NCI-H524 (cell line): ENCODE results near the gene ZNF10.

Experiments used
- DNase-seq, 2 experiments: peaks; one replicate each; lab custom pipeline; 2025; lab: John Stamatoyannopoulos, UW

The ZNF10 gene

DNA sequence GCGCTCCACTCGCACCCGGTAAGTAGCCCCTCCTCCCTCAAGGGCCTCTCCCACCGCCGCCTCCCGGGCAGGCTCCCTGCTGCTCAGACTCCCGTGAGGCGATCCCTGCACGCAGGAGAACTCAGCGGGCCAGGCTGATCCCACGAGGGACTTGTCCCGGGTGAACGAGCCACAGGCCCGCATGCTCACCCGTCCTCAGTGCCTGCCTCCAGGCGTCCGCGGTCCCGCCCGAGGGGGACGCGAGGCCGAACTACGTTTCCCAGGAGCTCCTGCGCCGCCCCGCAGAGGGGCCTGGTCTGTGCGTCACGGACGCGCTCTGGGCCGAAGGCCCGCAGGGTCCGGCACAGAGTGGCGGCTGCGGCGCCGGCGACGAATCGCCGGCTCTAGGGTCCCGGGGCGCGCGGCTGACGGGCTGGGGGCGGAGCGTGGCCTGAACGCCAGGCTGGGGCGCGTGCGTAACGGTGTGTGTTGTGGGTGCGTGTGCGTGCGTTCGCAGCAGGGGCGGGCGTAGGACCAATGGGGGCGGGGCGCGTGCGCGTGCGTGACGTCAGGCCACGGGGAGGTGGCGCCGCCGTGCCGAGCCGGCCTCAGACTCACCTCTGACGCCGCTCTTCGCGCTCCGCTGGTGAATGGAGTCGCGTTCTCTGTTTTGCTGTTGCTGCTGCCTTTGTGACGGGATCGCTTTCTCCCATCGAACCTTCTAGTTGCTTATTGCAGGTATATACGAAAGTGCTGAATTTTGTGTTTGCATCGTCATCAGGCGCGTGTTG lies at the start of gene ZNF10, which contains the start of gene ZNF891:
Gene ZNF10 (plus strand): TSS at position 590 of the 770 bp plus-strand sequence. CDS start 13,866 bp downstream, outside the sequence.
Gene ZNF891 (minus strand): TSS at position 237 of the 770 bp plus-strand sequence. CDS start 8,356 bp downstream, outside the sequence.
- peak; percentile 87 to 89 for DNase-seq

DNA sequence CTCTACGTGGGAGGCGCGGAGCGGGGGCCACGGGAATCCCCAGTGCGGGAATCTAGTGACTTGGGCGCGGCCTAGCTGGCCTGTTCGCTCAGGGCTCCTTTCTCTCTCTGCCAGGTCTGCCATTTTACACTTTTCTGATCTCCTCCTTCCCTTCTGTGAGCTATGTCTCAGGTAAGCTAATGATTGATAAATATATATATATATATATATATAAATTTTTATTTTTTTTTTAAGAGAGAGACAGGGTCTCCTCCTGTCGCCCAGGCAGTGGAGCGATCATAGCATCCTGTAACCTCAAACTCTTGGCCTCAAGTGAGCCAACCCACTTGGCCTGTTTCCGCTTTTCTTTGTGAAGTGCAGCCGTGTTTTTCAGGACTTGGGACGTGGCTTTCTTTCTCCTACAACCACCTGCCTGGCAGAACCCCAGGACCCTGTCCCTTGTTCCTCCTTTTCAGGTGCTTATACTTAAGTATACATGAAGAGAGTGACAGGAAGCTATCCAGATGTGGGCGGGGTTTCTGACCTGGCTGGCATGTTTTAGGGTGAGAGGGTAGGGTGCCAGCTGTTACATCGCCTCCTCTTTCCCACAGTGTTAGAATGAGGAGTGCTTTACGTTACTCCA lies 49.2 kb upstream of the ZNF10 start:
- no peak for DNase-seq

- no peak for DNase-seq
Measured at GRCh38 chr12:133083345-133083744, 47.1 kb upstream of the ZNF10 start.

DNA sequence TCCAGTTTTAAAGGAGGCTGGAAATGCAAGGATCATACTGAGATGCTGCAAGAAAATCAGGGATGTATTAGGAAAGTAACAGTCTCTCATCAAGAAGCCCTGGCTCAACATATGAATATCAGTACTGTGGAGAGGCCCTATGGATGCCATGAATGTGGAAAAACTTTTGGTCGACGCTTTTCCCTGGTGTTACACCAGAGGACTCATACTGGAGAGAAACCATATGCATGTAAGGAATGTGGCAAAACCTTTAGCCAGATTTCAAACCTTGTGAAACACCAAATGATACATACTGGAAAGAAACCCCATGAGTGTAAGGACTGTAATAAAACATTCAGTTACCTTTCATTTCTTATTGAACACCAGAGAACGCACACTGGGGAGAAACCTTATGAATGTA lies 24.8 kb upstream of the ZNF10 start:
- no peak for DNase-seq

DNA sequence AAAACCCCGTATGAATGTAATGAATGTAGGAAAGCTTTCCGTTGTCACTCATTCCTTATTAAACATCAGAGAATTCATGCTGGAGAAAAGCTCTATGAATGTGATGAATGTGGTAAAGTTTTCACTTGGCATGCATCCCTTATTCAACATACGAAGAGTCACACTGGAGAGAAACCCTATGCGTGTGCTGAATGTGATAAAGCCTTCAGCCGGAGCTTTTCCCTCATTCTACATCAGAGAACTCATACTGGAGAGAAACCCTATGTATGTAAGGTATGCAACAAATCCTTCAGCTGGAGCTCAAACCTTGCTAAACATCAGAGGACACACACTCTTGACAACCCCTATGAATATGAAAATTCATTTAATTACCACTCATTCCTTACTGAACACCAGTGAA lies 24.2 kb upstream of the ZNF10 start:
- DNase-seq, result no peak

GRCh38 chr12:133107121-133107520 lies 23.3 kb upstream of the ZNF10 start:
- no peak for DNase-seq

- no peak for DNase-seq
Measured at GRCh38 chr12:133108150-133108549, 22.3 kb upstream of the ZNF10 start.

GRCh38 chr12:133120385-133121191 lies 9.8 kb upstream of the ZNF10 start:
- DNase-seq, result no peak

GRCh38 chr12:133124674-133125073 lies 5.8 kb upstream of the ZNF10 start:
- DNase-seq, result no peak

DNA sequence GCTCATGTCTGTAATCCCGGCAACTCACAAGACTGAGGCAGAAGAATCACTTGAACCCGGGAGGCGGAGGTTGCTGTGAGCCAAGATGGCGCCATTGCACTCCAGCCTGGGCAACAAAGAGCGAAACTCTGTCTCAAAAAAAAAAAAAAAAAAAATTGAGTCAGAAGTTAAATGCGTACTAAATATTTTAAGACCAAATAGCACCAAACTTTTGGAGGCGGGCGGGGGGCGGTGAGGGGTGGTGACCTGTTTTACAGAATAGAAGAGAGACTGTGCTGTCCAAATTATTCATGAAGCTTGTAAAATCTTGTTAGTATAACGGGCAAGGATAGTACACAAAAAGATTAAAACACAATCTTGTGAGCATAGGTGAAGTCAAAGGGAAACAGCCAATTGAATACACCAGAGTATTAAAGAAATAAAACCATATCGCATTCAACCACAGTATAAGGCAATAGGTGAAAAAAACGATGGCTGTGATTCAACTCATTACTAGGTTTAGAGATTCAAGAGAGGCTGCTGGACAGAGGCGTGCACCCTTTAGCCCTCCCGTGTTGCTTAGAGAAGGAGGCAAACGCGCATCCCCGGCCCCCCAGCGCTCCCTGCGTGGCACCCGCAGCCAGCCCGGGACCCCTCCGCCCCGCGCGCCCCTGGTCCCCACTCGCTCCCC lies 924 bp upstream of the ZNF10 start:
- peak in 1 of 2 experiments; percentile 13 for DNase-seq

DNA sequence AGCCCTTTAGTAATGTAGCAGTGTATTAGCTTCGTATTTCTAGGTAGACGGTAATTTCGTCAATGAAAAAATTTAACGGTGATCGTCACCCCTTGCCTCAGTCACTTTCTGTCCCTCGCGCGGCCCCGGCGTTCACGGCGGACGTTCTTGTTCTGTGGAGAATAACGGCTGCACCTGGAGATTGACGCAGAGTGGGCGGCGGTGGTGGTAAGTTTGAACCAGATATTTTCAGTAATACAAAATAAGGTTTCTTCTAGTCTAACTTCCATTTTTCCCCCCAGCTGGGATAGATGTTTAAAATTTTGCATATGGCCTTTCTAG lies 341 bp downstream of the ZNF10 start:
- no peak for DNase-seq

GRCh38 chr12:133135747-133136146 lies 5.3 kb downstream of the ZNF10 start:
- no peak for DNase-seq

GRCh38 chr12:133145981-133146380 lies 15.6 kb downstream of the ZNF10 start:
- DNase-seq, result no peak

GRCh38 chr12:133156125-133156690 lies 25.8 kb downstream of the ZNF10 start:
- no peak for DNase-seq

DNA sequence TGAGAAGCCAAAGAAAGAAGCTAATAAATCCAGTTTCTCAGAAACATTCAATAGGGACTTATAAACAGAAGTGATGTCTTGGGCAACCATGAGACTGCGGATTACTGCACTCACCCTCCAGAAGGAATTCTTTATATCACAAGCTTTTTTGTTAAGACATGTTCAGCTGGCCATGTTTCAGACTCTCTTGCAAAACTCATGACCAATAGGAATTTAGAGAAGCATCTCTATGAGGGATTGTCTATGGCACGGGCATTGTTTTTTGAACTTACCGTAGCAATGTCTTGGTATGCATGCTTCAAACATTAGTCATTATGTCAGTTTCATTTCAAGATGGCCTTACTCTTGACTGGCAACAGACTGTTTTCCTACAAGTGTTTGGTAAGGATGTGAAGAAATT lies 35.3 kb downstream of the ZNF10 start:
- no peak for DNase-seq

GRCh38 chr12:133172491-133172890 lies 42.1 kb downstream of the ZNF10 start:
- DNase-seq, result no peak

DNA sequence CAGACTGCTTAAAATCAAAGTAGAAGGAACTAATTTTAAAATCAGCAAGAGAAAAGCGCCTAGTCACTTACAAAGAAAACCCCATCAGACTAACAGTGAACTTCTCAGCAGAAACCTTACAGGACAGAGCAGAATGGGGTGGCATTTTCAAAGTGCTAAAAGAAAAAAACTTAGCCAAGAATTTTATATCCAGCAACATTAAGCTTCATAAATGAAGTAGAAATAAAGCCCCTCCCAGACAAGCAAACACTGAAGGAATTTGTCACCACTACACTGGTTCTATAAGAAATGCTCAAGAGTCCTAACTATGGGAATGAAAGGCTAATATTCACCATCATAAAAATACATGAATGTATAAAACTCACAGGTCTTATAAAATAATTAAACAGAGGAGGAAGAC lies 44.5 kb downstream of the ZNF10 start:
- DNase-seq, result no peak

GRCh38 chr12:133180669-133181068 lies 50.2 kb downstream of the ZNF10 start:
- peak in 1 of 2 experiments; percentile 12 for DNase-seq

GRCh38 chr12:133181238-133181959 lies 51.0 kb downstream of the ZNF10 start, which contains the start of gene ZNF268:
Gene ZNF268 (plus strand): TSS chr12:133181495. CDS start chr12:133181998, 503 bp downstream.
- DNase-seq, result peak; percentile 61 to 92

GRCh38 chr12:133190176-133190575 lies 59.7 kb downstream of the ZNF10 start:
- no peak for DNase-seq

- DNase-seq, result no peak
Measured at GRCh38 chr12:133192847-133193246, 62.4 kb downstream of the ZNF10 start.
